ENCODE data around the gene ALDOC. TPM values are rescaled to one million over a fixed set of nuclear protein-coding genes. Genes with fewer than 3 reads are reported as not detected.

ALDOC gene
- total and polyA plus RNA-seq, 2 experiments from 2014 or later = 18.4 to 47.3 TPM

DNA sequence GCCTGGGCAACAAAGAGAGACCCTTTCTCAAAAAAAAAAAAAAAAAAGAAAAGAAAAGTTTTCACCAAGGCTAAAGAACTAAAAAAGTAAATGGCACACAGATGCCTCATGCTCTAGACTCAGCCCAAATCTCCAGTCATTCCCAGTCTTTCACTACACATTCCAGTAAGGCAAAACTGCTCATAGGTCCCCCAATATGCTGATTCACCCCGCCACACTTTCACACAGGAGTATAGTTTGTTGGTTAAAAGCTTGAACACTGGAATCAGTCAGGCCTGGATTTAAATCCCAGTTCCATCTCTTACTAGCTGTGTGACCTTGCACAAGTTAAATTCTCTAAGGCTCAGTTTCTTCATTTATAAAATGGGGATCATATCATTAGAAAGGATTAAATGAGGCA is 7.2 kb downstream of the ALDOC start:
- H3K4me2 ChIP-seq (ENCODE audit: unreplicated experiment) = peak overlapping the region; percentile 94
- H3K27me3 ChIP-seq (replicated peaks; ENCODE audit: insufficient read depth) = no peaks in the 10 kb centered on the region
- no peak for DNase-seq
- no peaks in the 10 kb centered on the region for H4K20me1 ChIP-seq (ENCODE audit: insufficient read depth)
- H3K9me2 ChIP-seq (ENCODE audit: insufficient read depth) = no peaks in the 10 kb centered on the region
- H3K9ac ChIP-seq = no peak overlapping the region
- H3K4me1 ChIP-seq (ENCODE audit: insufficient read depth) = peaks cover 14% of the 10 kb centered on the region; the same call in 1 of the 2 replicates
- TF ChIP-seq EZH2 (IDR thresholded peaks at IDR 0.05; ENCODE audit: insufficient read depth, poor library complexity, severe bottlenecking) = no peak
- TF ChIP-seq EZH2phosphoT487 (IDR thresholded peaks at IDR 0.05; ENCODE audit: insufficient read depth, low read depth) = no peak
- H3K36me3 ChIP-seq (ENCODE audit: low read depth) = no peaks in the 10 kb centered on the region
- no peak overlapping the region for H3K27ac ChIP-seq
- peaks cover 57% of the 10 kb centered on the region for H3K79me2 ChIP-seq (ENCODE audit: insufficient read depth)
- H3K4me3 ChIP-seq = no peak overlapping the region
- no peak overlapping the region for H2AFZ ChIP-seq
- in situ Hi-C loops (cut with MboI) = no loop called here
- 96 to 100% methylated on average over 1 of the region's 1 CpG for WGBS, 2 experiments (ENCODE audit: low coverage in 1 of 2, low lambda C conversion rate in 2 of 2, missing lambda C conversion rate in 2 of 2)
- no peaks in the 10 kb centered on the region for H3K9me3 ChIP-seq (ENCODE audit: low read depth)
- no peaks in the 10 kb centered on the region for H3F3A ChIP-seq (ENCODE audit: insufficient read depth)

GRCh38 chr17:28567604-28568003 is 9.1 kb downstream of the ALDOC start:
- H3K4me1 ChIP-seq (ENCODE audit: insufficient read depth) = peaks cover 17% of the 10 kb centered on the region
- TF ChIP-seq EZH2phosphoT487 (IDR thresholded peaks at IDR 0.05; ENCODE audit: insufficient read depth, low read depth) (no peak), EZH2 (IDR thresholded peaks at IDR 0.05; ENCODE audit: insufficient read depth, poor library complexity, severe bottlenecking) (no peak)
- H3K9me3 ChIP-seq (ENCODE audit: low read depth) = no peaks in the 10 kb centered on the region
- no peak overlapping the region for H3K27ac ChIP-seq
- no peak for DNase-seq
- H3K9me2 ChIP-seq (ENCODE audit: insufficient read depth) = no peaks in the 10 kb centered on the region
- no peaks in the 10 kb centered on the region; the same call in 1 of the 2 replicates for H4K20me1 ChIP-seq (ENCODE audit: insufficient read depth)
- H3F3A ChIP-seq (ENCODE audit: insufficient read depth) = no peaks in the 10 kb centered on the region
- WGBS, 2 experiments (ENCODE audit: low coverage in 1 of 2, low lambda C conversion rate in 2 of 2, missing lambda C conversion rate in 2 of 2) = 95 to 96% methylated on average over 3 of the region's 3 CpGs
- no peaks in the 10 kb centered on the region for H3K27me3 ChIP-seq (replicated peaks; ENCODE audit: insufficient read depth)
- peaks cover 57% of the 10 kb centered on the region for H3K79me2 ChIP-seq (ENCODE audit: insufficient read depth)
- no peak overlapping the region for H3K9ac ChIP-seq
- 0 out of 2 replicates have a peak, but pooled peaks cover 6% of the 10 kb centered on the region for H3K36me3 ChIP-seq (ENCODE audit: low read depth)
- no peak overlapping the region for H2AFZ ChIP-seq
- H3K4me3 ChIP-seq = no peak overlapping the region
- in situ Hi-C loops (cut with MboI) = no loop called here
- H3K4me2 ChIP-seq (ENCODE audit: unreplicated experiment) = no peak overlapping the region

DNA sequence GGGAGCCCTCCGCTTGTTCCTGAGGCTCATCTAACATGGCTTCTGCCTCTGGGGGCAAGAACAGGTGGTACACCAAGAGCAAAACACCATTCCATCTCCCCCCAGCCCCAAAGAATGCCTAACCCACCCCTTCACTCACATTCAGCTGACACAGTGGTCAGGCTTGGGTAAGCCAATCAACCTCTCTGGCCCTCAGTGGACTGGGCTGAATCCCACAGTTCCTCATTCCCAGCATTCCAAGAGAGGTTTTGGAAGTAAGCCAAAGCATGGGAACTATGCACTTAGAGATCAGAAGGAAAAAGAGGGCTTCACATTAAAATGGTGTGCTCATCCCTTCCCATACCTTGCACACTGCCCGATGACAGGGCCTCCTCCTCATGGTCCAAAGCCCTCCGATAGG is 13.2 kb downstream of the ALDOC start:
- DNase-seq = peak; percentile 13
- no peak for TF ChIP-seq EZH2 (IDR thresholded peaks at IDR 0.05; ENCODE audit: insufficient read depth, poor library complexity, severe bottlenecking)
- no peak for TF ChIP-seq EZH2phosphoT487 (IDR thresholded peaks at IDR 0.05; ENCODE audit: insufficient read depth, low read depth)
- H3K36me3 ChIP-seq (ENCODE audit: low read depth) = peaks cover 17% of the 10 kb centered on the region; the same call in 1 of the 2 replicates
- H3K9me3 ChIP-seq (ENCODE audit: low read depth) = no peaks in the 10 kb centered on the region
- H3K79me2 ChIP-seq (ENCODE audit: insufficient read depth) = peaks cover 29% of the 10 kb centered on the region
- no peaks in the 10 kb centered on the region for H3K9me2 ChIP-seq (ENCODE audit: insufficient read depth)
- H4K20me1 ChIP-seq (ENCODE audit: insufficient read depth) = no peaks in the 10 kb centered on the region; the same call in 1 of the 2 replicates
- H3K4me3 ChIP-seq = no peak overlapping the region
- no peak overlapping the region for H3K27ac ChIP-seq
- H3K4me2 ChIP-seq (ENCODE audit: unreplicated experiment) = no peak overlapping the region
- no peak overlapping the region for H2AFZ ChIP-seq
- peaks cover 3% of the 10 kb centered on the region; the same call in 1 of the 2 replicates for H3K4me1 ChIP-seq (ENCODE audit: insufficient read depth)
- H3F3A ChIP-seq (ENCODE audit: insufficient read depth) = no peaks in the 10 kb centered on the region
- in situ Hi-C loops (cut with MboI) = no loop called here
- no peaks in the 10 kb centered on the region for H3K27me3 ChIP-seq (replicated peaks; ENCODE audit: insufficient read depth)
- H3K9ac ChIP-seq = no peak overlapping the region
- WGBS, 2 experiments (ENCODE audit: low coverage in 1 of 2, low lambda C conversion rate in 2 of 2, missing lambda C conversion rate in 2 of 2) = 98 to 100% methylated on average over 3 of the region's 3 CpGs

DNA sequence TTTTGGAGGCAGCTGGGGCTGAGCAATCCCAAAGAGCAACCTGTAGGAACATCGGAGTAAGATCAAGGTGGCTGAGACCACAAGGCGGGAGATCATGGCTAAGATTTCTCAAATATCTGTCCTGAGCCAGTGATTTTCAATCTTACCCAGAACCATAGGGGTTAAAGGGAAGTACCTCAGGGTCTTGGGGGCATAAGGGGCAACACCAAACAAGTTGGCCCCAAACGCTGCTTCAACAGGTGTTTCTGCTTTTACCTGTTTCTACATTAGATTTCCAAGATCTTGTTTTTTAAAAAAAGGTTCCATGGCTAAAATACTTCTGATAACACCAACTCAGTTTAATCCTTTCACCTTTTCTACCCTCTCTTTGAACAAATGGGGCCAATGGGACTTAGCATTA is 21.7 kb downstream of the ALDOC start:
- TF ChIP-seq EZH2phosphoT487 (IDR thresholded peaks at IDR 0.05; ENCODE audit: insufficient read depth, low read depth) = no peak
- no peak for TF ChIP-seq EZH2 (IDR thresholded peaks at IDR 0.05; ENCODE audit: insufficient read depth, poor library complexity, severe bottlenecking)
- no peak overlapping the region for H3K27ac ChIP-seq
- no peaks in the 10 kb centered on the region for H3K4me1 ChIP-seq (ENCODE audit: insufficient read depth)
- H3K9ac ChIP-seq = no peak overlapping the region
- 0 out of 2 replicates have a peak, but pooled peaks cover 6% of the 10 kb centered on the region for H3K36me3 ChIP-seq (ENCODE audit: low read depth)
- no peaks in the 10 kb centered on the region for H3K27me3 ChIP-seq (replicated peaks; ENCODE audit: insufficient read depth)
- H3F3A ChIP-seq (ENCODE audit: insufficient read depth) = no peaks in the 10 kb centered on the region
- in situ Hi-C loops (cut with MboI) = no loop called here
- no peak overlapping the region for H3K4me2 ChIP-seq (ENCODE audit: unreplicated experiment)
- H2AFZ ChIP-seq = no peak overlapping the region
- H3K4me3 ChIP-seq = no peak overlapping the region
- no peaks in the 10 kb centered on the region for H3K9me2 ChIP-seq (ENCODE audit: insufficient read depth)
- WGBS, 2 experiments (ENCODE audit: low coverage in 1 of 2, low lambda C conversion rate in 2 of 2, missing lambda C conversion rate in 2 of 2) = 87 to 90% methylated on average over 3 of the region's 3 CpGs
- H4K20me1 ChIP-seq (ENCODE audit: insufficient read depth) = no peaks in the 10 kb centered on the region
- peaks cover 14% of the 10 kb centered on the region; the same call in 1 of the 2 replicates for H3K79me2 ChIP-seq (ENCODE audit: insufficient read depth)
- no peaks in the 10 kb centered on the region for H3K9me3 ChIP-seq (ENCODE audit: low read depth)
- no peak for DNase-seq

Measured in GM23248 (cell line).